ENCODE data around the gene NPLOC4.
A peak's percentile ranks its signal among the peaks of the same experiment; 100 is the strongest.

The NPLOC4 gene

DNA sequence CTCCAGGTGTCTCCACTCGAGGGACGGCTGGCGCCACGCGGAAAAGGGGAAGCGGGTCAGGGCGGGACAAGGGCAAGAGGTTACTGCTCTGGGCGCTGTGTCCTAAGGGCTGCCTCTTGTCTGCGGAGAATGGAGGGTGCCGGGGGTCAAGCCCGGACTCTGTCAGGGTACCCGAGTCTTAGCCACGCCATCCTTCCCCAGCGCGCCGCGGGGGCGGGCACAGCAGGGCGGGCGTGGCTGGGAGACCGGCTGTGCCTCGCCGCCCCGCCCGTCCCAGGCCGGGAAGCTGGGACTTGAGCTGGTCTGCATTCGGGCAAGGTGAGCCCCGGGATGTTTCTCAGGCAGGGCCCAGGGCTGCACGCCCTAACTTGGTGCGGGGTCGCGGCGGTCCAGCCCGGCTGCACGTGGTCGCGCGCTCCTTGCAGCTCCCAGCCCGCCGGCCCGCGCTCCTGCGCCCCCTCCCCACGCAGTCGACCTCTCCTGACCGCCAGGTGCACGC is 118.1 kb downstream of the NPLOC4 start:
- peak; percentile 5 for ATAC-seq (replicated peaks)
- Mint-ChIP-seq H3K4me1 (ENCODE audit: low read depth in 2 of 2) (peaks cover 20 to 21% of the 10 kb centered on the region in 2 donors), H3K9me3 (no peaks in the 10 kb centered on the region), H3K36me3 (ENCODE audit: insufficient read depth) (peaks cover 12% of the 10 kb centered on the region), H3K4me3 (peak overlapping the region; percentile 40 to 52), H3K27ac (no peak overlapping the region), H3K27me3 (peaks cover 0 to under 1% of the 10 kb centered on the region in 2 donors)
- no peak for DNase-seq

DNA sequence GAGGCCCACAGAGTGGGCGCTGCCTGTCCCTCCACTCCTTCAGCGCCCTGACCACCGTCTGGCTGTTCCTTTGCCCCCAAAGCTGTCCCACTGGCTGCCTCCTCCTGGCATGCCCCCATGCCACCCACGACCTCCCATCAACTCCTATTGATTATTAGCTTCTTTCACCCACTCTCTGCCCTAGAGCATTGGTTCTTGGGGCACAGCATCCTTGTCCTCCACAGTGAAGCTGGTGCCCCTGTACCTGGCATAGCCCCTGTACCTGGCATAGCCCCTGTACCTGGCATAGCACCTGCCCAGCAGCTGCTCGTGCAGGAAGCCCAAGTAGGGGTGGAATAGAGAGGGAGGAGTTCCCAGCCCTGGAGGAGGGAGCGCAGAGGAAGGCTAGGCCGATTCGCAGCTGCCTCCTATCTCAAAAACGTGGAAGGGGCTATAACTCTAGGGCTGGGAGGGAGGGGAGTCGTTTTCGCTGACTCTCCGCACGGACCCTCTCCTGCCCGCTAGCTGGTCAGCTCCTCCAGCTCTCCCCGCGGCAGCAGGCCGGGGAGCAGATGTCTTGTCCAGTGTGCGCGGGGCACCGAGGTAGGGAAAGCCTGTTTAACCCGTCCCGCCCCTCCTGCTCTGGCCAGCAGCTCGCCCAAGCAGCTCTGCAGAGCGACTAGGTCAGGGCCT is 118.7 kb downstream of the NPLOC4 start:
- DNase-seq: no peak
- Mint-ChIP-seq H3K27me3 (no peaks in the 10 kb centered on the region), H3K9me3 (no peaks in the 10 kb centered on the region), H3K4me3 (peak overlapping the region; percentile 51 to 52), H3K4me1 (ENCODE audit: low read depth in 2 of 2) (peaks cover 26 to 27% of the 10 kb centered on the region in 2 donors), H3K27ac (peak overlapping the region in 1 of 2 donors; percentile 39), H3K36me3 (ENCODE audit: insufficient read depth) (peaks cover 17% of the 10 kb centered on the region)
- no peak for ATAC-seq (replicated peaks)

DNA sequence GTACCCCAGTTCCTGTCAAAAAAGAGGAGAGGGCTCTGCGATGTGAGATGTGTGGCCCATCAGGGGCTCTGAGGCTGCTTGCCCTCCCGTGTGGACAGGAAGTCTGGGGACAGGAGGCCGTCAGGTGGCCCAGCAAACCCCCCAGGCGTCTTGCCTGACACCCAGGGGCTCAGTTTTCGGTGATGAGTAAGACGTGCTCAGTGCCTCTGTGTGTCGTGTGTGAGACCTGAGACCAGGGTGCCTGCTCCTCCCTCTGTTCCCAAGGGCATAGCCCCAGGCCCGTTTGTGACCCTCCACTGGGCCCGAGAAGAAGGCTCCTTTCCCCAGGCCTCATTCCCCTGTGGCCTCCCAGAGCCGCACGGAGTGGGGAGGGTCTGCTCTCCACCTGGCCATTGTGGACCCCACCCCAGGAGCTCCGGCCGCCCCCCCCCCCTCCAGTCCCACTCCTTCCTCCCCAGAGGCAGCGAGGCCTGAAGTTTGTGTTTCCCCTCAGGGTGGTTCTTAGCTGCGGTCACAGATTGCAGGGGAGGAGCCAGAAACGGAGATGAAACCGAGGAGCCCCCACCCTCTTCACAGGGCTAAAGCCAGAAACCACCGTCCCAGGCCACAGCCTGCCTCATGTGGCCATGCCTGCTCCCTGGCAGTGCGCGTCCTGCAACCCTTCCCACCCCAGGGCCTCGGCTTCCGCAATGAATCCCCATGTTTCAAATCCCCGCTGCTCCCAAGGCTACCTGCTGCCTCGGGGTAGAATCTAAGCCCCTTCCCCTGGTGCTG is 119.4 kb downstream of the NPLOC4 start:
- no peaks in the 10 kb centered on the region for H3K9me3 Mint-ChIP-seq
- no peaks in the 10 kb centered on the region for H3K27me3 Mint-ChIP-seq
- peak overlapping the region; percentile 52 to 90 for H3K4me3 Mint-ChIP-seq
- H3K36me3 Mint-ChIP-seq (ENCODE audit: insufficient read depth): peaks cover 22% of the 10 kb centered on the region
- DNase-seq (no peak), ATAC-seq (replicated peaks) (no peak)
- peak overlapping the region in 1 of 2 donors; percentile 39 for H3K27ac Mint-ChIP-seq
- H3K4me1 Mint-ChIP-seq (ENCODE audit: low read depth in 2 of 2): peaks cover 26 to 28% of the 10 kb centered on the region in 2 donors

DNA sequence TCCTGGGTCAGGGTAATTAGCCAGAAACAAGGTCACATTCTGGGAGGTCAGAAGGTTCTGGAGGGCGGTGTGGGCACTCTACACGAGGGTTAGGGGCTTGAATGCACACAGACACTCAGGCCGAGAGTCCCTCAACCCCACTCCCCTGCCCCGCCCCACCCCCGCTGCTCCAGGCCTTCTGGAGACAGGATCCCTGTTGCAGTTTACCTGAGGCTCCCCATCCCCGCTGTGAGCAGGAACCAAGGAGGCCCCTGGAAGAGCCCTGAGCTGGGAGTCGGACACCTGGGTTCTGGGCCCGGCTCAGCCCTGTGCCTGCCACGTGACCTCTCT is 119.9 kb downstream of the NPLOC4 start:
- ATAC-seq (replicated peaks) (no peak), DNase-seq (no peak)
- peaks cover 27 to 30% of the 10 kb centered on the region in 2 donors for H3K4me1 Mint-ChIP-seq (ENCODE audit: low read depth in 2 of 2)
- no peaks in the 10 kb centered on the region for H3K9me3 Mint-ChIP-seq
- no peak overlapping the region for H3K27ac Mint-ChIP-seq
- peak overlapping the region; percentile 52 to 90 for H3K4me3 Mint-ChIP-seq
- H3K27me3 Mint-ChIP-seq: no peaks in the 10 kb centered on the region
- H3K36me3 Mint-ChIP-seq (ENCODE audit: insufficient read depth): peaks cover 27% of the 10 kb centered on the region

DNA sequence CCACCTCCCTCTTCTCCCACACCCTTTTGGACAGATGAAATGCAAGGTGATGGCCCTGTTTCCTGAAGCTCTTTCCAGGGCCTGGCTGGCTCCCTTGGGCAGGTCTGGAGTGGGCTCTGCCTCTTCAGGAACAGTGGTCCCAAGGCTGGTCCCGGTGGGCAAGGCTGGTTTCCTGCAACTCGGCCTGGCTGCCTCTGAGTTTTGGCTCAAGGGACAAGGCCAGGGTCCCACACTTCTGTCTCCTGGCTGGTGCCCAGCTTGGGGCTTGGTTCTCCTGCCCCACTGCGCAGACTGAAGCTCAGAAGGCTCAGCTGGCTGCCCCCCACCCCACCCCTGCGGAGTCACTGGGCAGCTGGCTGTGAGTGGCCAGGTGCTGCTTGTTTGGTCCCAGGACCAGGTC is 120.5 kb downstream of the NPLOC4 start:
- DNase-seq (no peak), ATAC-seq (replicated peaks) (no peak)
- Mint-ChIP-seq H3K4me3 (peak overlapping the region; percentile 90 to 94), H3K27ac (peak overlapping the region in 1 of 2 donors; percentile 65), H3K27me3 (no peaks in the 10 kb centered on the region), H3K4me1 (ENCODE audit: low read depth in 2 of 2) (peaks cover 32 to 36% of the 10 kb centered on the region in 2 donors), H3K9me3 (no peaks in the 10 kb centered on the region), H3K36me3 (ENCODE audit: insufficient read depth) (peaks cover 33% of the 10 kb centered on the region)

DNA sequence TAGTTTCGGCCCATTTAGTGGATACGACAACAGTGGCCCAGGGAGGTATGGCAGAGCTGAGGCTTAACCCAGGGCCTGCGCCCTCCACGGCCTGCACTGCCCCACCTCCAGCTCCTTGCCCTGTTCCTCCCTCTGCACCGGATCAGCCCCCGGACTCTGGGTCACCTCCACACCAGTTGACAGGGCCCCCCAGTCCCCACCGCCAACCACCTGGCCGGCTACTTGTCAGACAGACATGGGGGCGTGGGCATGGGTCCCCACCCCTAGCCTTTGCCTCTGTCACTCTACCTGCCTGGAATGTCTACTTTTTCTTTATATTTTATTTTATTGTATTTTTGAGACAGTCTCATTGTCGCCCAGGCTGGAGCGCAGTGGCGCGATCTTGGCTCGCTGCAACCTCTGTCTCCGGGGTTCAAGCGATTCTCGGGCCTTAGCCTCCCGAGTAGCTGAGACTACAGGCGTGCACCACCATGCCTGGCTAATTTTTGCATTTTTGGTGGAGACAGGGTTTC is 121.3 kb downstream of the NPLOC4 start:
- peaks cover 39 to 44% of the 10 kb centered on the region in 2 donors for H3K4me1 Mint-ChIP-seq (ENCODE audit: low read depth in 2 of 2)

DNA sequence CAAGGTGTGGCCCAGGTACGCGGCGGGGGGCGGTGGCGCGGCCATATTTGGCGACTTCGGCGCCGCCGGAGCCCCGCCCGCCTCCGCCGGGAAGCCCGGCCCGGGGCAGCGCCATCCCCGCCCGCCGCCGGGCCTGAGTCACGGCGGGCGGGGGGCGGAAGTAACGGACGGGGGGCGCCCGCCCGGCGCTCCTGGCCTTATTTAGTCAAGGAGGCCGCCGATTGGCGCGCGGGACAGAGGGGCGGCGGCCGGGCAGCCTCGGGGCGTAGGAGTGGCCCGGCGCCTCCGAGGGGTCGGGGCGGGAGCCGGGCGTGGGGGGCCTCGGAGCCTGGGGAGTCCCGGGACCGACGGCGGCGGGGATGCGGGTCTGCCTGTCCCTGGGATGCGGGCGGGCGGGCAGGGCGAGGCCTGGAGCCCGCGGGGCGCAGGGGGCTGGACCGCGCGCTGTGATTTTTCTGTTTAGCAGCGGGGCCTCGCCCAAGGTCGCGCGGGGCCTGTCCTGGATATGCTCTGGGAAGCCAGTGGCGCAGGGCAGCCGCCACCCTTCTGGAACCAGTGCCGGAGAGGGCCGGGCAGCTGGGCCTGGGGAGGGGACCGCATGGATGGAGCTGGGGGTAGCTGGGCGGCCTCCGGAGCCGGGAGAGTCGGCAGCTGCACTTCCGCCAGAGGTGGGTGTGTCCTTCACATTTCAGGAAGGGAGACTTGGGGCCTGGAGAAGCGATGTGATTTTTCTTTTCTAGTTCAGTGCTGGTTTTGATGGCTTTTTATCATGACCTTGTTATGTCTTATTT is 122.0 kb downstream of the NPLOC4 start:
- peaks cover 44 to 49% of the 10 kb centered on the region in 2 donors for H3K4me1 Mint-ChIP-seq (ENCODE audit: low read depth in 2 of 2)
- peaks cover 48% of the 10 kb centered on the region for H3K36me3 Mint-ChIP-seq (ENCODE audit: insufficient read depth)
- peak overlapping the region; percentile 90 to 94 for H3K4me3 Mint-ChIP-seq
- ATAC-seq (replicated peaks) (peak; percentile 20), DNase-seq (peak in 2 of 3 experiments; percentile 41 to 51)
- H3K9me3 Mint-ChIP-seq: no peaks in the 10 kb centered on the region
- no peaks in the 10 kb centered on the region for H3K27me3 Mint-ChIP-seq
- peak overlapping the region; percentile 82 to 88 for H3K27ac Mint-ChIP-seq

More for the DNA sequence above, 121.3 kb downstream of the NPLOC4 start:
- DNase-seq (no peak), ATAC-seq (replicated peaks) (no peak)
- Mint-ChIP-seq H3K9me3 (no peaks in the 10 kb centered on the region), H3K36me3 (ENCODE audit: insufficient read depth) (peaks cover 41% of the 10 kb centered on the region), H3K4me3 (peak overlapping the region; percentile 90 to 94), H3K27me3 (no peaks in the 10 kb centered on the region), H3K27ac (peak overlapping the region; percentile 82 to 88)

DNA sequence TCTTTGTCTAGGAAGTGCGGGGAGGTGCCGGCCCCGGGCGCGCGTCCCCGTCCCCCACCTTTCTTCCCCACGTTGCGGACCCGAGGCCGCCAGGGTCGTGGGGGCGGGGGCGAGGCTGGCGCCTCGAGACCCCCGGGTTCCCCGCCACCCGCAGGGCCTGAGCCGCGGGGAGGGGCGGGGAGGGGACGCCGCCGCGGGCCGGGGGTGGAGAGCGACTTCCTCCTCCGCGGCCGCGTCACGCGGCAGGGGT is 122.5 kb downstream of the NPLOC4 start:
- peaks cover 49 to 54% of the 10 kb centered on the region in 2 donors for H3K4me1 Mint-ChIP-seq (ENCODE audit: low read depth in 2 of 2)
- no peak for DNase-seq

DNA sequence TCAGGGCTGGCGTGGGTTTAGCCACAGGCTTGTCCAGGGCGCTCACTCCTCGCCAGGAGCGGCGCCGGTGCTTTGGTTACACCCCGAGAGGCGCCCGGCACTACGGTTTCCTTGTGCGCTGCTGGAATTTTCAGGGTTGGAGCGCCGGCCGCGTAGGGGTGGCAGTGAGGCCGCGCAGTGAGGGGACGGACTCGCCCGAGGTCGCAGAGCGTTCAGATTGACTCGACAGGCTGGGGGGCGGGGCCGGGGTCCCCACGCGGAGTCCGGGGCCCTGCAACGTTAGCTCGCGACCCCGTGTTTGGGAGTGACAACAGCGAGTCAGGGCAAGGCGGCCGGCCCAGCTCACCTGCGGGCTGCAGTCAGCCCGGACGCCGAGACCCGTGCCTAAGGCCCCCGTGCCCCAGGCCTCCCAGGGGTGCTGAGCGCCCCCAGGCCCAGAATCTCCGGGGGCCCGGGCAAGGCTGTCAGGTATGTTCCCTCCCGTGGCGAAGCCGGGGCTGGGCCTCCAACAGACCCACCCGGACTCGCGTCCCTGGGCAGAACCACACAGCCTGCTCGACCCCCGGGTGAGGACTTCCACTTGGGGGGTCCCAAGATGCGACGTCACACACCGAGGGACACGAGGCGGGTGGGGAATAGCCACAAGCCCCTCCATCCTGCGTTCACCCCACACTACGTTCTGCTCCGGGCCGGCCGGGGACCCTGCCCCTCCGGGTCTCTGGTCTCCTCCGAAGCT is 123.0 kb downstream of the NPLOC4 start:
- peaks cover 58% of the 10 kb centered on the region for H3K36me3 Mint-ChIP-seq (ENCODE audit: insufficient read depth)
- H3K4me3 Mint-ChIP-seq: peak overlapping the region; percentile 90 to 94
- H3K27me3 Mint-ChIP-seq: no peaks in the 10 kb centered on the region
- H3K27ac Mint-ChIP-seq: peak overlapping the region; percentile 90 to 93
- no peak for ATAC-seq (replicated peaks)
- H3K9me3 Mint-ChIP-seq: no peaks in the 10 kb centered on the region
- peak in 2 of 3 experiments; percentile 13 to 18 for DNase-seq
- peaks cover 54 to 59% of the 10 kb centered on the region in 2 donors for H3K4me1 Mint-ChIP-seq (ENCODE audit: low read depth in 2 of 2)

More for the DNA sequence above, 122.5 kb downstream of the NPLOC4 start:
- Mint-ChIP-seq H3K27ac (peak overlapping the region in 1 of 2 donors; percentile 93), H3K9me3 (no peaks in the 10 kb centered on the region), H3K36me3 (ENCODE audit: insufficient read depth) (peaks cover 53% of the 10 kb centered on the region), H3K27me3 (no peaks in the 10 kb centered on the region), H3K4me3 (peak overlapping the region; percentile 90 to 94)
- no peak for ATAC-seq (replicated peaks)

DNA sequence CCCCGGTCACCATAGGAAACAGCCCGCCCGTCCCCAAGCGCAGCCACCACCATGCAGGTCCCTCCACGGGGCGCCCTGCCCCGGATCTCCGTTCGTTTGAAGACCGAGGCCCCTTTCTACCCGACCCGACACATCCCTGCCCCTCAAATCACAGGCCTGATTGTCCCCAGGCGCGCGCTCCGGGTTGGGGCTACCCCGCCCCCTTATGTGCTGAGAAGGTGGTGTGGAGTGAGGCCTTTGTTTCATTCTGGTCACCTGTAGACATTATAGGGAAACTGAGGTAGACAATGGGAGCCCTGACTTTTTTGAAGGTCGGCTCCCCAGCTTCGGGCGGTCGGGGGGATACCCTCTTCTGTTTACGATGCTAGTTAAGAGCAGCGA is 123.5 kb downstream of the NPLOC4 start:
- H3K36me3 Mint-ChIP-seq (ENCODE audit: insufficient read depth): peaks cover 64% of the 10 kb centered on the region
- H3K4me1 Mint-ChIP-seq (ENCODE audit: low read depth in 2 of 2): peaks cover 59 to 63% of the 10 kb centered on the region in 2 donors
- H3K9me3 Mint-ChIP-seq: no peaks in the 10 kb centered on the region
- DNase-seq (peak; percentile 59 to 64 (median 60)), ATAC-seq (replicated peaks) (peak; percentile 41)
- H3K27me3 Mint-ChIP-seq: no peaks in the 10 kb centered on the region
- peak overlapping the region; percentile 90 to 93 for H3K27ac Mint-ChIP-seq
- H3K4me3 Mint-ChIP-seq: peak overlapping the region; percentile 90 to 94

DNA sequence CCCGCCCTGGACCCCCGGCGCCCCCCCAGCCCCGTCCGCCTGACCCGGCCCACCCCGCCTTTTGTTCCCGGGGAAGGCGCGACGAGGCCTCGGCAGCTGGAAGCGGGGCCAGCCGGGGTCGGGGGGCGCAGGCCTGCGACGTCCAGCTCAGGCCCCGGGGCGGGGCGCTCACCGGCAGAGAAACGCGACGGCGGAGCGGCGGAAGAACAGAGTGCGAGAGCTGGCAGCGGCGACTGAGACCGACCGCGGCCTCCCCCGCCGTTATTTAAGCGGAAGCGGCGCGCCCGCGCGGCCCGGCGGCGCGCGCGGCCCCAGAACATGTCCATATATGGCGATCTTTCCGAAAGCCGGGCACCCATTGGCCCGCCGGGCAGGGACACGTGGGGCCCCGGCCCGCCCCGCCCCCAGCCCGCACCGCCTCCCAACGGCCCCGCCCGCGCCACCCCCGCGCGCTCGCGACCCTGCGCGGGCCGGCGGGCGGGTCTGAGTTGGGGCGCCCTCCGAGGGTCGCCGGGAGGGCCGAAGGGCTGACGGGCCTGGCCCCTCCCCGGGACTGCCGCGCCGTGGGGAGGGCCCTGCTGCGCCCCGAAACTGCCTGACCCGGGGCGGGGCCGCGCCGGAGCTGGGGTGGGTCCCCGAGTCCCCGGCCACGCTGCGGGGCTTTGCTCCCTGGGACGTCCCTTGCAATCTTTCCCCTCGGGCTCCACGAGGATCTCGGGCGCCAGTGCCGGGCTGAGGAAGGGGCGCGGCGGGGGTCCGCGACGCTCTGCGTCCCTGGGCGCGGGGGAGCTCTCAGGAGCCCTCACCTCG is 124.1 kb downstream of the NPLOC4 start, which contains the start of gene ACTG1:
TSS of gene ACTG1 (minus strand) at position 238 of the 810 bp plus-strand sequence. CDS start 445 bp downstream, outside the sequence.
- DNase-seq (peak; percentile 84 to 86 (median 85)), ATAC-seq (replicated peaks) (peak; percentile 71)
- peaks cover 59 to 60% of the 10 kb centered on the region in 2 donors for H3K4me1 Mint-ChIP-seq (ENCODE audit: low read depth in 2 of 2)
- peaks cover 69% of the 10 kb centered on the region for H3K36me3 Mint-ChIP-seq (ENCODE audit: insufficient read depth)
- peak within 1 kb of the TSS; percentile 94 to 99 for H3K27ac Mint-ChIP-seq
- H3K27me3 Mint-ChIP-seq: no peaks in the 10 kb centered on the region
- peak within 1 kb of the TSS; percentile 94 to 99 for H3K4me3 Mint-ChIP-seq
- no peaks in the 10 kb centered on the region for H3K9me3 Mint-ChIP-seq

All from effector memory CD8-positive, alpha-beta T cell (primary cell).